GM18873 (cell line): ENCODE data around the gene DIAPH2.

Experiments
- ATAC-seq: cut with Tn5 transposase; IDR thresholded peaks from one replicate; pipeline ENCODE4 v1.9.1; 2021; ENCODE audit warnings: mild to moderate bottlenecking, moderate library complexity, moderate number of reproducible peaks; ENCODE audit not compliant: unreplicated experiment, low FRiP score

Gene DIAPH2

GRCh38 chrX:97266406-97267121 is 581.9 kb downstream of the DIAPH2 start:
- no peak for ATAC-seq

DNA sequence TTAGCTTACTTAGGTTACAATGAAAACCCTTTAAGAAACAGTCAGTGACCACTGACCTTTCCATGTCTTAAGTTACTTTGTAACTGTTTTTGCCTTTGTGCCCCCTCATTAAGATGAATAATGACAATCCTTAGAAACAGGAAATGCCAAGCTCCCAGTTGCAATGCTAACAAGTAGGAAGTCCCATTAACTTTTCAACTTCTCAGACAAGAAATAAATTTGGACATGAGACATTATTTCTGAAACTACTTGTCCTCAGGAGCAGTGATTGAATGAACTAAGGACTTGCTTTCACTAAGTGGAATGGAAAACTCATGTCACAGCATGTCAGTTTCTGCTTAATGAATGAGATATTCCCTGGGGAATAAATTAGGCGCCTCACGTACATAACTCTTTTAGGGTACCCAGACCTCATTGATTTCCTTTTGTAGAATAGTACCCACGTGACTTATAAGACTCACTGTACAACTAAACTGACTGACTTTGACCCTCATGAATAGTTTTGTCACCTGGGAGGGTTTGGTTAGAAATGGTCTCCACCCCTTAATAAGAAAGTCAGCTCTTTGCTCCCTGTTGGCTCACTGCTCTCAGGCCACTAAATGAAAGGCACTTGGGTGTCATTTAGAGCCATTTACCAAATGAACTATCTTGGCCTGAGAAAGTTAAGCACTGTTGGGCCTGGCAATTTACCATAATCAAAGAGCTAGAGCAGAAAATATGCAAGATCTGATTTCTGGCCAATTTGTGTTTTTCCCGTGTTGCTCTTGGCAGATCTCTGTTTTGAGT is 582.9 kb downstream of the DIAPH2 start:
- ATAC-seq = no peak

DNA sequence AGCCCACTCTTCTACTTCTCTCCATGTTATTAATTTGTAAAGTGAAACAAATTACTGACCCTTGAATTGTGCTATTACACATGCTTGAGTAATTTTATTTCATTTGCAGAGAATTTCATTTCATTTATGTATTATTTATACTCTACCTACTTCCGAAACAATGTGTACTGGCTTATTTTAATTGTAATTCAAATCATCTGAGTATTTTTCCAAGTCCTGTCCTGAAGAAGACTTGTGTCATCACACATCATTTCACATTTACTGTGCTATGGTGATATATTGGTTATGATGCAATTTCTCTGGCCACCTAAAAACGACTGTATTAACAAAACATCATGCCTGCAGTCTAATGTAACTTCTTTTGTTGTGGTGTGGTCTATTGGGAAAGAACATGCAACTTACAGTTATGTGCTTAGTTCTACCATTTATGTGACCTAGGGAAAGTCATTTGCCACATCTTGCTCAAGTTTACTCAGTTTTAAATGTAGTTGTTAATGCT is 583.6 kb downstream of the DIAPH2 start:
- no peak for ATAC-seq

DNA sequence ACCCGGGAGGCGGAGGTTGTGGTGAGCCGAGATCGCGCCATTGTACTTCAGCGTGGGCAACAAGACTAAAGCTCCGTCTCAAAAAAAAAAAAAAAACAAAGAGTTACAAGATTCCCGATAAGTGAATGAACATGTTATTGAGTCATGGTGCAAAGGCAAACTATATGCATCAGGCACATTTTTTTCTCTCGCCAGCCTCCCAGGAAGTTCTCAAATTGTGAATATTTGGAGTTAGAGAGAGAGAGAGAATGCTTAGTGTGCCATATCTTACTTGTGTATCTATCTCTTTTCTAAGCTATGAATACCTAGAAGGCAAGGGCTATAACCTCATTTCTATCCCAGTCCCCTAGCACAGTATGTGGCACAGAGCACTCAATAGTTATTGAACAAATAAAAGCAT is 599.9 kb downstream of the DIAPH2 start:
- ATAC-seq = no peak

- no peak for ATAC-seq
Measured at GRCh38 chrX:97290199-97290598, 605.6 kb downstream of the DIAPH2 start.

DNA sequence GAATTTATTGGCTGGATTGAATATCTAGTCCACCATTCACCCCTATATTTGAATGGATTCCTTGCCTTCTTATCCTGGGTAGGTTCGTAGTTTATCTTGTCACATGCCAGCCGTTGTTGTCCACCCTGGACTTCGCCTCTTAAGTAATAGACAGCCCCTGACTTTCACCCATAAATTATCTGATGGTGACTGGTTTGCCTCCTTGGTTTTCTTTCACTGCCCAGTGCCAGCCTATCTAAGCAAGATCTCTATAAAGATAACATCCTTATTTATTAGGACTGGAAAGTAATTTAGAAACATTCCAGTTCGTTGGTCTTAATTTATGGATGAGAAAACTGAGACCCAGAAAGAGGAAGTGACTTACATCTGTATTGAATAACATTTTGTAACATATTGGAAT is 609.4 kb downstream of the DIAPH2 start:
- no peak for ATAC-seq

DNA sequence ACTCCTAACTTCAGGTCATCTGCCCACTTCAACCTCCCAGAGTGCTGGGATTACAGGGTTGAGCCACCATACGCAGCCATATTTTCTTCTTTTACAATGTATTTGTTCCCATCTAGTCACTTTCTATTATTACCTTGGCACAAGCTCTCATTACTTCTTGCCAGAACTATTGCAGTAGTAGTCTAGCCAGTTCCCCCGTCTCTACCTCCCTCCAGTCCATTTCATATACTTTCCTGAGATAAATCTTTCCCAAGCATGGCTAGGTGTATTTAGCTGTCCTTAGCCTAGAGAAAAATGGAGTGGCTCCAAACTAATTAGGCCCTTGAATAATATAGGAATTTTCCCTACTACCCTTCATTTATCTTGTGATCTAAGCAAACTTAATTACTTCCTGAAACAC is 611.3 kb downstream of the DIAPH2 start:
- ATAC-seq = no peak

DNA sequence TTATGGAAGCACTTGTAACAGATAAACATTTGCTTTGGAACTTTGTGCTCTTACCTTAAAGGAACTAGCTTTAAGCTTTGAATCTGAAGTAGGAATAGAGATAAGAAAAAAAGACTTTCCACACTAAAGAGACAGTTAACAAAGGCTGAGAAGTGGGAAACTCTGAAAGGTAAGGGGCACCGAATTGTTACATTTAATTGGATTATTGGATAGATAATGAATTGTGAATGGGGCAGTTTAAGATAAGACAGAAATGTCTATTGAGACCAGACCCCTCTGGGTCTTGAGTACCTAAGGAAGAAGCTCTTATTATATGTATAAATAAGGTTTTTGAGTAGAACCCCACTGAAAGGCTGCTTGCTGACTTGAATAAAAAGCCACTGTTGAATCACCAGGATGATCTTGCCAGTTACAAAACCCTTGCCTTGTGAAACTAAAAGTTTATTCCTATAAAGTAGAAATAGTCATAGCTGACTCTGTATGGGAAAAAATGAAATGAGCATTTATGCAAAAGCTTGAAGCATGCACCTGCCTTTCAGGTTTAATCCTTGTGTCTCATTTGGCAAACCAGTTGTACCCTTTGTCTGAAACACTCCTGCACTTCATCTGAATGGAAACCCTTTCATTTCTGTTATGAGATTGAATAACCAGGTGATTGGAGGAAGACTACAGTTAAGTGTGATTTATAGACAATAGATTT is 622.3 kb downstream of the DIAPH2 start:
- ATAC-seq = no peak

DNA sequence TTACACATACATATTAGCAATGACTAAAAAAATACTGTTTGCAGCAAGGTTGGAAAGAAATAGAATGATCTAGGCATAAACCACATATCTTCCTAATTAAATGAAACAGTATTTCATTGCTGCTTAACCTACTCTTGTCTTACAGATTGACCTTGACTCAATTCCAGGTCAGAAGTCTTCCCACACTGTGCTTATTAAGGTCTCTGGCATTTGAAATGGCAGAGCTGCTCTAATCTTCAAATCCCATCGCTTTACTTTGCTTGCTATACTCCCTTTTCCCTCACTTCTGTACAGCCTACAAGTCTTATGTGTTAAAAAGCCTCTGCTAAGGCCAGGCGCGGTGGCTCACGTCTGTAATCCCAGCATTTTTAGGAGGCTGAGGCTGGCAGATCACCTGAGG is 623.5 kb downstream of the DIAPH2 start:
- no peak for ATAC-seq

DNA sequence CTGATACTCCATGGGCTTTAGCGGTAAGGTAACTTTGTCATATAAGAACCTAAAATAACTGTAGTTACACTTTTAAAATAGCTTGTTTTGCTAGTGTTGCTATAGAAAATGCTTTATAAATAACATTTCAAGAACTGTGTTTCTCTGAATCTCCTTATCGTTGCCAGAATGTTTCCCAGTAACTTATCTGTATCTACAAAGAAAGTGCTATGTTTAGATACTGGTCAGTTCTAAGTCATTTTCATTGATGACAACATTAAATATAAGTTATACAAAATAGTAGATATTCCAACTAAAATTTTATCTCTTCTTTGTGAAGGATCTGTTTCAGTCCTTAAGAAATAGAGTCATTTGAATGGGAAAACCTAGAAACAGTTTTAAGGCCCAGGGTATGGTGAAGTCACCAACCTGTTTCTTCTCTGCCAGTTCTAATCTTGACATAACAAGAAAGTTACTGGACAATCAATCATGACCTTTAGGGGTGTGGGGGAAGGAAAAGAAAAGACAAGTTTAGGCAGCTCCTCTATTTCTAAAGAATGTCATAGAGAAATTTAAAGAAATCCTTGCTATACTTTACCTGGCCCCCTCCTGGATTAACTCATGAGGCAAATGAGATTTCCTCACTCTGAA is 625.0 kb downstream of the DIAPH2 start:
- no peak for ATAC-seq

DNA sequence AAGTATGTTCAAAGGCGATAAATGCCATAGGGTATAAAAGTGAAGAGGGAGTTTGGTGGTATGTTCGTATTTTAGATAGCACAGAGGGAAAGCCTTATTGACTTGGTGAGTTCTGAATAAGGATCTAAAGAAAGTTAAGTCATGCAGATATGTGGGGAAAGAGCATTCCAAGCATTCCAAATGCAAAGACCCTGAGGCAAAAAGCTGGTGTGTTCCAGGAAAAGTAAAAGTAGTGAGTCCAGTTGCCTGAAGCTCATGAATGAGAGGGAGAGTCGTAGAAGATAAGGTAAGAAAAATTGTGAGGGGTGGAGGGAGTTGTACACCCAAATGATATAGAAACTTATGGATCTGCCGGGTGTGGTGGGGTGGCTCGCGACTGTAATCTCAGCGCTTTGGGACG is 625.7 kb downstream of the DIAPH2 start:
- no peak for ATAC-seq

DNA sequence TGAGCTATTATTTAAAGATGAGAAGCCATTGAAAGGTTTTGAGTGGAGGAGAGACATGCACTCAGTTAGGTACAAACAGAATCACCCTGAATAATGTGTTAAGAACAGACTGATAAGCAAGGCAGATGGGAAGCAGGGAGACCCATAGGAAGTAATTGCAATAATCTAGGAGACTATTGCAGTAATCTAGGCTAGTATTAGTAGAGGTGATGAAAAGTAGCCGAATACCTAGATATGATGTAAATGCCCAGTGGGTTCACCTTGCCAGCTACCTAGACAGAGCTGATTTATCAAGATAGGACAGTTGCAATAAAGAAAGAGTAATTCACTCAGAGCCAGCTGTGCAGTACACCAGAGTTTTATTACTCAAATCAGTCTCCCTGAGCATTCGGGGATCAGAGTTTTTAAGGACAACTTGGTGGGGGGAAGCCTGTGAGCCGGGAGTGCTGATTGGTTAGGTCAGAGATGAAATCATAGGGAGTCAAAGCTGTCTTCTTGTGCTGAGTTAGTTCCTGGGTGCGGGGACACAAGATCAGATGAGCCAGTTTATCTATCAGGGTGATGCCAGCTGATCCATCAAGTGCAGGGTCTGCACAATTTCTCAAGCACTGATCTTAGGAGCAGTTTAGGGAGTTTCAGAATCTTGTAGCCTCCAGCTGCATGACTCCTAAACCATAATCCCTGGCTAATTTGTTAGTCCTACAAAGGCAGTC is 626.6 kb downstream of the DIAPH2 start:
- ATAC-seq = no peak

DNA sequence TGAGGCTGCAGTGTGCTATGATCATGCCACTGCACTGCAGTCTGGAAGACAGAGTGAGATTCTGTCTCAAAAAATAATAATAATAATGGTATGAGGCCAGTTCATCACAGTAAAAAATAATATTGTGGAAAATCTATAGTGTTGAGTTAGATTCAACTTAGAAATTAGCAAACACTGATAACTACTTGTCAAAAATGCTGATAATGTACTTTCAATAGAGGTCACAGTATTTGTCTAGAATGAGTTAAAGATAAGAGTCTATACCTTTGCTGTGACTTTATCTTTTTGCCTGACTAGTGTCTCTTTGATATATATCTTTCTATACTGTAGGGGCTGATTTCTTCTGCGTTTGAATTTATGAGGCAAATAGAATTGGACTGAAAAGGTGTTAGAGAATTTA is 629.7 kb downstream of the DIAPH2 start:
- no peak for ATAC-seq

GRCh38 chrX:97315939-97316338 is 631.3 kb downstream of the DIAPH2 start:
- no peak for ATAC-seq

GRCh38 chrX:97320305-97320704 is 635.7 kb downstream of the DIAPH2 start:
- no peak for ATAC-seq

DNA sequence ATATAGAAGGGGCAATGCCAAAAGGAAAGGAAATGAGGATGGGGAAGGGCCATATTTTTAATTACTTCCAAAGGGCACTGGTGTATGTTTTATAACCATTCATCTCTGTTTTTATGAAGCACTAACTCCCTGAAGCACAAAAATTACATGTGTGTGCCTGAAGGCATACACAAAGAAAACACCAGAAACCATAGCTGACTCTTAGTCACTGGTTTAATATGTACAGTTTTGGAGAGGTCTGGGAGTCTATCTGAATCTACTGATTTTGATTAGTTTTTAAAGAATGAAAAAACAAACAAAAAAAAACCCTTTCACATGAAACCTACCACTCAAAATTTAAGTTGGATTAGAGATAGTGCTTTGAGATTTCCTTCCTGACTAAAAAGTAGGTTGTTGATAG is 637.8 kb downstream of the DIAPH2 start:
- no peak for ATAC-seq

- peak; percentile 94 for ATAC-seq
Measured at GRCh38 chrX:97326456-97326855, 641.8 kb downstream of the DIAPH2 start.

DNA sequence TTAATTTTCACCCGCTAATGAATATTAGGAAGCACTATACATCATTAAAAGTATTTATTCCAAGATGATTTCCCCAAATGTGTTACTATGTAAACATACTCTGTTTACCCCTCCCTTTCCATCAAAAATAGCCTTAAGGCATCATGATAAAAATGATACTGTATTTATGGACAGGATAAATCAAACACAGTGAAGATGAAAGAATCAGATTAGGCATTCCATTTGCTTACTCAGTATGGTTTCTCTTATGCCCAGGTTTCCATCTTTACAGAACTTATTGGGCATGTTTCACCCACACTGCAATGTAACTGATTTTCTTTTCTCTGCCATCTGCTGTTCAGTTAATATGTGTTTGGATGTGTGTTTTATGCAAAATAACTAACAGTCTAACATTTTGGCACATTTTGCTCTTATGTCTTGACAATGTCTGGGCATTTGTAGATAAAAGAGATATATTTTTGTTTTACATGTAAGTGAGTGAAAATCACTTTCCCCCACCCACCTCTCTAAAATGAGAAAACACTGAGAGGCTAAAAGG is 644.3 kb downstream of the DIAPH2 start:
- ATAC-seq = no peak

- ATAC-seq = no peak
Measured at GRCh38 chrX:97330151-97330550, 645.5 kb downstream of the DIAPH2 start.

GRCh38 chrX:97332963-97333362 is 648.3 kb downstream of the DIAPH2 start:
- ATAC-seq = no peak
